Activated T-helper 1 cell treated with anti-CD3 and anti-CD28 coated beads, Interleukin-12 subunit alpha, Interleukin-12 subunit beta, Interleukin-2, Interleukin-4 antibody, amounts not matched to agents 30 ng/mL and 10 ng/mL and 1 ng/mL, durations not matched to agents 14 hours and 24 hours and 36 hours (primary cell): Measurements from ENCODE around the gene CCDC87. TPM values are rescaled to one million over a fixed set of nuclear protein-coding genes. Genes with fewer than 3 reads are reported as not detected.
"Not testable (repeated sequence)": the region's sequence is repeated elsewhere in the genome, so short reads cannot be mapped to it uniquely, and the experiment has no call there.

Source experiments
- DNase-seq: peaks from one replicate; pipeline ENCODE4 v3.0.0; 2021; ENCODE audit warnings: low spot score
- H3K27ac Mint-ChIP-seq: one replicate; pipeline ENCODE4 v1.8.0; 2021; ENCODE audit warnings: mild to moderate bottlenecking, mixed read lengths
- H3K27me3 Mint-ChIP-seq: one replicate; pipeline ENCODE4 v1.8.0; 2022; ENCODE audit warnings: mild to moderate bottlenecking, moderate library complexity, mixed read lengths; ENCODE audit not compliant: insufficient read depth
- H3K36me3 Mint-ChIP-seq: one replicate; pipeline ENCODE4 v1.8.0; 2021; ENCODE audit warnings: low read depth, mixed read lengths
- H3K4me1 Mint-ChIP-seq: one replicate; pipeline ENCODE4 v1.8.0; 2021; ENCODE audit warnings: low read depth, mixed read lengths
- H3K4me3 Mint-ChIP-seq: one replicate; pipeline ENCODE4 v1.8.0; 2021; ENCODE audit warnings: mild to moderate bottlenecking, moderate library complexity, mixed read lengths
- H3K9me3 Mint-ChIP-seq: one replicate; pipeline ENCODE4 v1.8.0; 2021; ENCODE audit warnings: mixed read lengths
- intact Hi-C: fragments of 100-400 bp; cut with micrococcal nuclease; formaldehyde crosslinking; loops from one replicate; pipeline ENCODE4 v1.15.1; 2024
- total RNA-seq: library from RNA; stranded (reverse); gene quantifications from 2 replicates; pipeline ENCODE4 v1.2.3, GENCODE V29; 2022

The CCDC87 gene
- total RNA-seq, 1 donor from 2014 or later = 0.29 TPM

DNA sequence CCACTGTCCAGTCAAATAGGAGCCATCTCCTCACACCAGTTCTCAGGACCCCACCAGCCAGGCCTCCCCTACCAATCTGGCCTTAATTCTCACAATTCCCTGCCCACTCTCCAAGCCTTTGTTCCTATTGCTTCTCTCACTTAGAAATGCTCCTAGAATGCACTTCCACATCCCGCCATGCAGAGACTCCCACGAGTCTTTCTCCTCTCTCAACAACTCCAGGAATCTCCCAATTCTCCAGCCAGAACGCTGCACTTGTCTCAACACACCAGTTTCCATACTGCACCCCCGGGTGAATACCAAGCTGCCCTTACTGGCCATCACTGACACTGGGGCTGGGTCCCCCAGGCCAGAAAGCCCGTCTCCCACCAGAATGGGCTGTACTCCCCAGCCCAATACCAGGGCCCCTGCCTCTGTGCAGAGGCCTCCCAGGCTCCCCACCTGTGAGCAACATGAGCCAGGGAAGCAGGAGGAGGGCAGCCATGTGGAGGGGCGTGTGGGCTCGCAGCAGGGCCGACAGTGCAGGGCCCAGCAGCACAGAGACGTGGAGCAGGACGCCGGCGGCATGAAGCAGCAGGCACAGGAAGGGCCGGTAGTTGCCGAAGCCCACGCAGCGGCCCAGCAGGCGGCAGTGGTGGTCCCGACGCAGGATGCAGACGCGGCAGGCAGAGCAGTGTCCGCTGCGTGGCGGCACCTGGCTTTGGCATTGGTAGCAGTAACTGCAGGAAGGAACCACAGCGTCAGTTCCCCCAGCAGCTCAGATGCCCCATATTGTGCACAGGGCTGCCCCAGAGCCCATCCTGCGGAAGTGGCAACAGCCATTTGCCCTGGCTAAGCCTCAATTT, 49.4 kb downstream of the CCDC87 start:
- intact Hi-C loops = no loop called here
- H3K4me1 Mint-ChIP-seq = peaks cover 28% of the 10 kb centered on the region

DNA sequence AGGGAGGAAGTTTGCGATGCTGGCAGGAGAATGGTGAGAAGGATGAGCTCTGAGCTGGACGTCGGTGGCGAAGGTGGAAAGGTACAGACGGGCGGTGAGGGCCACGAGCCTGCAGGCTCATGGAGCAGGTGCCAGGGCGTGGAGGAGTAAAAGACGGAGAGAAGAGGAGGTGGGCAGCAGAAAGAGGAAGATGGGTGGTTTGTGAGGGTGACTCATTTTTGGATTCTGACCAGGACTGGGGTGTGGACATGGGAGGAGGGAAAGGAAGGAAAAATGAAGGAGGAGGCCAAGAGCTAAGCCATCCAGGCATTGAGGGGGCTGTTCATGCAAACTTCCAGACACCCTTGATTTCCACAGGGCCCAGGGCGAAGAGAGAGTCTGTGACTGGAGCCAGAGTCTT, 50.5 kb downstream of the CCDC87 start:
- no peak for DNase-seq
- H3K27me3 Mint-ChIP-seq = no peaks in the 10 kb centered on the region
- peaks cover 26% of the 10 kb centered on the region for H3K36me3 Mint-ChIP-seq
- no peak overlapping the region for H3K27ac Mint-ChIP-seq
- intact Hi-C loops = no loop called here
- H3K9me3 Mint-ChIP-seq = no peaks in the 10 kb centered on the region
- peaks cover 28% of the 10 kb centered on the region for H3K4me1 Mint-ChIP-seq
- no peak overlapping the region for H3K4me3 Mint-ChIP-seq

More for the DNA sequence above, 49.4 kb downstream of the CCDC87 start:
- DNase-seq = peak; percentile 28
- Mint-ChIP-seq H3K27ac (peak overlapping the region; percentile 86), H3K27me3 (no peaks in the 10 kb centered on the region), H3K4me3 (peak overlapping the region; percentile 56), H3K9me3 (no peaks in the 10 kb centered on the region), H3K36me3 (peaks cover 25% of the 10 kb centered on the region)

DNA sequence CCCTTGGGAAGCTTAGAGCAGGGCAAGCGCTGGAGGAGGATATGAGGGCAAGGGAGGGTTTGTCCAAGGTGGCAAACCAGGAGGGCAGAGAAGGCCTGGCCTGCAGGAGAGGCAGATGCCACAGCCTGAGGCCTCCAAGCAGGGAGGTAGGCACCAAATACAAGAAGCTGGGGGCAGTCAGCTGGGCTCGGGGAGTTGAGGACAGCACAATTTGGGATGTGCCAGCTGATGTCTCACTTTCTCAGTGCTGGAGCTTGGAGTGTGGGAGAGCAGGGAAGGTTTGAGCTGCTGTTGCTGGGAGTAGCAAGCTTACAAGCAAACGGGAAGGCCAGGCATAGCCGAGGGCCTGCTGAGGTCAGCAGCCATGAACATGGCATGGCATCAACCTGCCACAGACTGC, 51.0 kb downstream of the CCDC87 start:
- DNase-seq = no peak
- no peak overlapping the region for H3K27ac Mint-ChIP-seq
- H3K36me3 Mint-ChIP-seq = peaks cover 26% of the 10 kb centered on the region
- no peaks in the 10 kb centered on the region for H3K27me3 Mint-ChIP-seq
- intact Hi-C loops = no loop called here
- no peak overlapping the region for H3K4me3 Mint-ChIP-seq
- H3K4me1 Mint-ChIP-seq = peaks cover 28% of the 10 kb centered on the region
- H3K9me3 Mint-ChIP-seq = no peaks in the 10 kb centered on the region

DNA sequence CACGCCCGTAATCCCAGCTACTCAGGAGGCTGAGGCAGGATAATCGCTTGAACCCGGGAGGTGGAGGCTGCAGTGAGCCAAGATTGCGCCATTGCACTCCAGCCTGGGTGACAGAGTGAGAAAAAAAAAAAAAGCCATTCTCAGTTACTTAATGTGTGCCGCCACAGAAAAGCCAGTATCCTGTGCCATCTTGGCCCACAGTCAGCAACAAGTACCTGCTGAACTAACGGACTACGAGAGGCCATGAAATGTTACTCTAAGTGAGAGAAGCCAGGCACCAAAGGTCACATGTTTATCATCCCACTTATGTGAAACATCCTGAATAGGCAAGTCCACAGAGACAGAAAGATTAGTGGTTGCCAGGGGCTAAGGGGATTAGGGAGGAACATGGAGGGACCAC, 52.3 kb downstream of the CCDC87 start:
- Mint-ChIP-seq H3K36me3 (peaks cover 29% of the 10 kb centered on the region), H3K4me1 (peaks cover 28% of the 10 kb centered on the region)
- H3K27me3 Mint-ChIP-seq, DNase-seq, H3K27ac Mint-ChIP-seq, H3K4me3 Mint-ChIP-seq, intact Hi-C loops, H3K9me3 Mint-ChIP-seq: not testable (repeated sequence)

Other genes with a start within 250 kb of the CCDC87 start
- gene BRMS1, start 248.0 kb downstream of the CCDC87 start, total RNA-seq = 63.1 and 67.1 TPM in 2 replicates
- 10.6 and 12.1 TPM in 2 replicates for gene B4GAT1, start 245.4 kb downstream of the CCDC87 start, total RNA-seq
- 14.3 and 16.6 TPM in 2 replicates for gene SLC29A2, start 221.3 kb downstream of the CCDC87 start, total RNA-seq
- gene NPAS4, start 172.0 kb downstream of the CCDC87 start, total RNA-seq = not detected in 2 replicates
- gene MRPL11, start 154.2 kb downstream of the CCDC87 start, total RNA-seq = 93.0 and 93.6 TPM in 2 replicates
- 15.3 and 15.8 TPM in 2 replicates for gene PELI3, start 126.2 kb downstream of the CCDC87 start, total RNA-seq
- gene DPP3, start 112.6 kb downstream of the CCDC87 start, total RNA-seq = 102 and 112 TPM in 2 replicates
- 18.0 and 18.1 TPM in 2 replicates for gene BBS1, start 82.4 kb downstream of the CCDC87 start, total RNA-seq
- 14.6 and 15.6 TPM in 2 replicates for gene ZDHHC24, start 47.0 kb downstream of the CCDC87 start, total RNA-seq
- 0.05 TPM in 1 of 2 replicates, not detected in the other for gene ACTN3, start 46.2 kb downstream of the CCDC87 start, total RNA-seq
- gene CTSF, start 24.5 kb downstream of the CCDC87 start, total RNA-seq = 0.71 and 0.73 TPM in 2 replicates
- 25.3 and 32.1 TPM in 2 replicates for gene CCS, start 122 bp upstream of the CCDC87 start, total RNA-seq
- 198 and 200 TPM in 2 replicates for gene RBM14, start 23.6 kb upstream of the CCDC87 start, total RNA-seq
- 131 and 133 TPM in 2 replicates for gene RBM4, start 45.6 kb upstream of the CCDC87 start, total RNA-seq
- gene RBM4B, start 84.8 kb upstream of the CCDC87 start, total RNA-seq = 14.3 and 16.6 TPM in 2 replicates
- 0.91 and 1.1 TPM in 2 replicates for gene SPTBN2, start 136.2 kb upstream of the CCDC87 start, total RNA-seq